BLaER1 (cell line): Measurements from ENCODE around the gene TMEM132E.

Experiments used
- H3K27ac ChIP-seq: shearing (Covaris generic); formaldehyde crosslinking; 2 replicates; pipeline ENCODE4 v1.8.1; 2022
- H3K27me3 ChIP-seq: shearing (Covaris generic); formaldehyde crosslinking; 2 replicates; pipeline ENCODE4 v1.8.1; 2022
- H3K36me3 ChIP-seq: shearing (Covaris generic); formaldehyde crosslinking; 2 replicates; pipeline ENCODE4 v1.8.1; 2022
- H3K4me1 ChIP-seq: shearing (Covaris generic); formaldehyde crosslinking; 2 replicates; pipeline ENCODE4 v1.8.1; 2022
- H3K4me2 ChIP-seq: shearing (Covaris generic); formaldehyde crosslinking; 2 replicates; pipeline ENCODE4 v1.8.1; 2022
- H3K4me3 ChIP-seq: shearing (Covaris generic); formaldehyde crosslinking; 2 replicates; pipeline ENCODE4 v1.8.1; 2022
- H3K9ac ChIP-seq: shearing (Covaris generic); formaldehyde crosslinking; 2 replicates; pipeline ENCODE4 v1.8.1; 2022
- H3K9me3 ChIP-seq: shearing (Covaris generic); formaldehyde crosslinking; 2 replicates; pipeline ENCODE4 v1.8.1; 2022
- H4K20me1 ChIP-seq: shearing (Covaris generic); formaldehyde crosslinking; 2 replicates; pipeline ENCODE4 v1.8.1; 2022
- Cebpa-rat ChIP-seq: shearing (Covaris generic); IDR thresholded peaks from 2 replicates; pipeline ENCODE4 v1.8.1; 2022

Gene TMEM132E

GRCh38 chr17:34671191-34671590, 91.8 kb downstream of the TMEM132E start:
- Histone ChIP-seq H3K4me3 (no peak overlapping the region), H3K9me3 (no peaks in the 10 kb centered on the region), H3K27me3 (0 out of 2 replicates have a peak, but pooled peaks cover 2% of the 10 kb centered on the region), H4K20me1 (no peaks in the 10 kb centered on the region), H3K9ac (no peak overlapping the region), H3K4me1 (peaks cover 17% of the 10 kb centered on the region), H3K4me2 (no peak overlapping the region), H3K36me3 (no peaks in the 10 kb centered on the region), H3K27ac (no peak overlapping the region)
- TF ChIP-seq Cebpa-rat: no peak

DNA sequence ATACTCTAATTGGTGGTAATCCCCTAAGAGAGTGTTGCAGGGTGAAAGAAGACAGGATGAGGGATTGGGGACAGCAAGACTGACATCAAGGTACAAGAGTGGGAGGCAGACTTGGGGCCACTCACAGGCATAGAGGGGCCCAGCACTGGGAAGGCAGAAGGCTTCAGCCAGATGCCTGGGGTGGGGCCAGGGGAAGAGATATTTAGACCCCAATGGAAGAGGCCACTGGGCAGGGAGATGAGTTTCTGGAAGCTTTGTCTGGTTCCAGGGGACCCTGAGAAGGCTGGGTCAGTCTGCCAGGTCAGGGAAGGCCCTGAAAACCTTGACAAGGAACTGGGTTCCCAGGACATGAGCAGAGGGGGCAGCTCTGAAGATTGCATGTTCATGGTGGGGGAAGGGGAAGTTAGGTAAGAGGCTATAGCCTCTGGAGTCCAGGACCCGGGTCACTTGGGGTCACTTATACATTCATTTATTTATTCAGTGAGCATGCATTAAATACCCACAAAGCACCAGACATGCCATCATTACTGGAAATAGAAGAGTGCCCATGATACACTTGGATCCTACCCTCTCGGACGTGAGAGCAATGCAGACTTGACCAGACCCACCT, 92.9 kb downstream of the TMEM132E start:
- no peak overlapping the region for H3K4me3 ChIP-seq
- no peak overlapping the region for H3K27ac ChIP-seq
- TF ChIP-seq Cebpa-rat: no peak
- H4K20me1 ChIP-seq: no peaks in the 10 kb centered on the region
- H3K27me3 ChIP-seq: 0 out of 2 replicates have a peak, but pooled peaks cover 2% of the 10 kb centered on the region
- H3K9me3 ChIP-seq: no peaks in the 10 kb centered on the region
- H3K4me2 ChIP-seq: no peak overlapping the region
- peaks cover 18% of the 10 kb centered on the region for H3K4me1 ChIP-seq
- H3K9ac ChIP-seq: no peak overlapping the region
- H3K36me3 ChIP-seq: no peaks in the 10 kb centered on the region

DNA sequence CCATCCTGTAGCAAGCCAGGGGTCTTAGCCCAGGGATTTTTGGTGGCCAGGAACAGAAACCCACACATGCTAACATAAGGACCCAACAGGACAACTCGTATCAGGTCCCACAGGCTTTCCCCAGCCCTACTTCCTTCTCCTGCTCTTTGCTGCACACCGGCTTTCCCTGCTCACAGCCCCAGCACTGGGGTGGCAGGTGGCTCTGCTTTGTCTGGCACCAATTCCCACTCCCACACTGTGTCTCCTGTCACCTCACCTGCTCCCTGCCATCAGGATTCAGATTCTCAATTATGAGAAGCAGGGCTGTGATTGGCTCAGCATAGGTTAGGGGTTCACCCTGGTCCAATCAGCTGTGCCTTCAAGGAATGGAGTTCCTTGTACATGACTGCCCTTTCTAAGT, 94.1 kb downstream of the TMEM132E start:
- Histone ChIP-seq H3K4me1 (peaks cover 18% of the 10 kb centered on the region), H3K9ac (no peak overlapping the region), H3K9me3 (no peaks in the 10 kb centered on the region), H3K27me3 (0 out of 2 replicates have a peak, but pooled peaks cover 2% of the 10 kb centered on the region), H3K4me3 (no peak overlapping the region), H3K4me2 (no peak overlapping the region), H4K20me1 (no peaks in the 10 kb centered on the region), H3K36me3 (no peaks in the 10 kb centered on the region), H3K27ac (no peak overlapping the region)
- TF ChIP-seq Cebpa-rat: no peak

- Histone ChIP-seq H3K4me1 (peaks cover 18% of the 10 kb centered on the region), H3K27ac (no peak overlapping the region), H4K20me1 (no peaks in the 10 kb centered on the region), H3K36me3 (no peaks in the 10 kb centered on the region), H3K4me3 (no peak overlapping the region), H3K4me2 (peak overlapping the region; percentile 47; the same call in 1 of the 2 replicates), H3K27me3 (0 out of 2 replicates have a peak, but pooled peaks cover 2% of the 10 kb centered on the region), H3K9ac (no peak overlapping the region), H3K9me3 (no peaks in the 10 kb centered on the region)
- no peak for TF ChIP-seq Cebpa-rat
Measured at GRCh38 chr17:34673995-34674890, 94.9 kb downstream of the TMEM132E start.

DNA sequence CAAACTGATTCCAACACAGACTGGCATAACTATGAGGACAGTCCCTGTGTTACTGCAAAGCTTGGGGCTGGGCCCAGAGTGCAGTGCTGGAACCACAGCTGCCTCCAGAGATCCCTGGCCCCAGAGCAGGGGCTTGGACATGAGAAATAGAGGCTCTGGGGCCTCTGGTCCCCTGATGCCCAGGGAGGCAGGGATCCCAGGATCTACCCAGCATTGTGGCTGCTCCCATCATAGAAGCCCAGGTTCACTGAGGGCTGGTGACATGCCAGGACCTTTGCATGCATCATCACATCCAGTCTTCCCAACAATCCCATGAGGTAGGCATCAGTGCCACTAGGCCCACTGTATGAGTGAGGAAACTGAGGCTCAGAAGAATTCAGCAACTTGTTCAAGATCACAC, 95.8 kb downstream of the TMEM132E start:
- no peak overlapping the region for H3K27ac ChIP-seq
- H3K27me3 ChIP-seq: no peaks in the 10 kb centered on the region
- H3K4me1 ChIP-seq: peaks cover 18% of the 10 kb centered on the region
- peak overlapping the region; percentile 47; the same call in 1 of the 2 replicates for H3K4me2 ChIP-seq
- no peaks in the 10 kb centered on the region for H3K36me3 ChIP-seq
- TF ChIP-seq Cebpa-rat: no peak
- no peak overlapping the region for H3K9ac ChIP-seq
- H3K9me3 ChIP-seq: no peaks in the 10 kb centered on the region
- H3K4me3 ChIP-seq: no peak overlapping the region
- H4K20me1 ChIP-seq: no peaks in the 10 kb centered on the region

- Histone ChIP-seq H3K36me3 (no peaks in the 10 kb centered on the region), H3K9ac (no peak overlapping the region), H3K4me2 (peak overlapping the region; percentile 47), H3K4me1 (peaks cover 18% of the 10 kb centered on the region), H3K27ac (no peak overlapping the region), H3K27me3 (no peaks in the 10 kb centered on the region), H4K20me1 (no peaks in the 10 kb centered on the region), H3K4me3 (no peak overlapping the region), H3K9me3 (no peaks in the 10 kb centered on the region)
- TF ChIP-seq Cebpa-rat: no peak
Measured at GRCh38 chr17:34675605-34676004, 96.2 kb downstream of the TMEM132E start.

- Histone ChIP-seq H3K4me1 (peaks cover 11% of the 10 kb centered on the region), H3K9me3 (no peaks in the 10 kb centered on the region), H3K4me2 (no peak overlapping the region), H4K20me1 (no peaks in the 10 kb centered on the region), H3K4me3 (no peak overlapping the region), H3K27ac (no peak overlapping the region), H3K9ac (no peak overlapping the region), H3K27me3 (no peaks in the 10 kb centered on the region), H3K36me3 (no peaks in the 10 kb centered on the region)
- TF ChIP-seq Cebpa-rat: no peak
Measured at GRCh38 chr17:34680151-34680550, 100.8 kb downstream of the TMEM132E start.

DNA sequence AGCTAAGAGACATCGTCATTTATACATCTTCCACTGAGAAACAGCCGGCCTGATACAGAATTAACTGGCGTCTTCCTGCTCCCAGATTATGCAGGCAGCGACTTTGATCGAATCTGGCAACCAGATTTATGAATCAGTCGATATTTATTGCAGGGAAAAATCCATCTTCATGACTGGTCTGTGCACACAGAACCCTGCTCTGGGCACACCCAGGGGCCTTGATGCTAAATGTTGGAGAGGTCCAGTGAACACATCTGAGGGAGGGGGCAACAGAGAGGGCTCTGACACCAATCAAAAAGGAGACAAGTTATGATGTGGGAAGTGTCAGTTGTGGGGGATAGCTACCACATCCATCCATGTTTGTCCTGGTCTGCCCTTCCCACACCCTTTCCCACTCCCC, 102.9 kb downstream of the TMEM132E start:
- no peak for TF ChIP-seq Cebpa-rat
- Histone ChIP-seq H3K4me2 (no peak overlapping the region), H3K9me3 (no peaks in the 10 kb centered on the region), H3K9ac (no peak overlapping the region), H3K4me3 (no peak overlapping the region), H3K36me3 (no peaks in the 10 kb centered on the region), H3K27ac (no peak overlapping the region), H4K20me1 (no peaks in the 10 kb centered on the region), H3K4me1 (no peaks in the 10 kb centered on the region), H3K27me3 (no peaks in the 10 kb centered on the region)

GRCh38 chr17:34683390-34683789, 104.0 kb downstream of the TMEM132E start:
- Histone ChIP-seq H3K4me1 (no peaks in the 10 kb centered on the region), H3K4me3 (no peak overlapping the region), H3K36me3 (no peaks in the 10 kb centered on the region), H3K9ac (no peak overlapping the region), H3K9me3 (no peaks in the 10 kb centered on the region), H3K27me3 (no peaks in the 10 kb centered on the region), H3K27ac (no peak overlapping the region), H3K4me2 (no peak overlapping the region), H4K20me1 (no peaks in the 10 kb centered on the region)
- no peak for TF ChIP-seq Cebpa-rat
